22Rv1 (cell line): ENCODE measurements around the gene ADGRF1.

ENCODE experiments used
- ZFX ChIP-seq: fragments of 450-650 bp; IDR thresholded peaks from 2 replicates; pipeline ENCODE4 v1.6.1; 2017; ENCODE audit warnings: antibody characterized with exemption, borderline replicate concordance
- TF ChIP-seq, protein P1 (sequence below): fragments of 450-650 bp; IDR thresholded peaks from 2 replicates; pipeline ENCODE4 v1.5.1; 2017; ENCODE audit warnings: mild to moderate bottlenecking

DNA sequence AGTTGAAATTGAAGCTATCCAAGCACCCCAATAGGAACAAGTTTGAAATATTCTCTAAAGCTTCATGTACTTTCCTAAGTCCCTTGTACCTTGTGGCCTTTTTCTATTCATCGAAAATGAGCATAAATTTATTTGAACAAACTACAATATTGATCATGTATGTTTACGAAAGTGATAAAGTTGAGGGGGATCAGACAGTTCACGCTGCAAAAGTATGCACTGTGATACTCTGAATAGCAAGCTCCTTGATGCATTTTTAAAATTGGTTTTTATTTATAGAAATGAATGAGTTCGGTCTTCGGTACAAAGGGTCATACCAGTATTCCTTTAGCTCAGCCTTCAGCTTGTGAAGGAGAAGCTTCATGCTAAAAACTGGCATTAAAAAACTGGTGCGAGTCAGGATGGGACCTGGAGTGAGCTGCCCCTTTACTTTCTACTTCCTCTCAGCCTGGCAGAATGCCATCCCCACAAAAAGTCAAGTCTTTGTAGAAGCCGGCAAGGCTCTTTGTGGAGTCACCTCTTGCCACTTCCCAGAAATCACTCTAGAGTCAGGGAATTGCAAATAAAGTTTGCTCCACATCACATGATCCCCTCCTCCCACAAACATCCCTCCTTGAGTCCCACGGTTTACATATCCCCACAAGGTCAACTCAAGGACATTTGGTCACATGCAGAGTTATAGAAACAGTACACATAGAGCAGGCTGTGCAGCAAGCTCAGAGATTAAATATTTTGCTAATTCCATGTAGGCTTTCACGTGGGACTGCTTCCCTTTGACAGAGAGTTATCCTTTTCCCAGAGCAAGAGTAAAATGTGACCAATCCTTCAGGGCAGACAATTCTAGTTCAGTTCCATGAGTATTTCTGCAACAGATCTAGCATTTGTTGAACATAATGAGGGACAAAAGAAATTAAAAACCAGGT lies 34.6 kb upstream of the ADGRF1 start:
- TF ChIP-seq, protein P1, sequence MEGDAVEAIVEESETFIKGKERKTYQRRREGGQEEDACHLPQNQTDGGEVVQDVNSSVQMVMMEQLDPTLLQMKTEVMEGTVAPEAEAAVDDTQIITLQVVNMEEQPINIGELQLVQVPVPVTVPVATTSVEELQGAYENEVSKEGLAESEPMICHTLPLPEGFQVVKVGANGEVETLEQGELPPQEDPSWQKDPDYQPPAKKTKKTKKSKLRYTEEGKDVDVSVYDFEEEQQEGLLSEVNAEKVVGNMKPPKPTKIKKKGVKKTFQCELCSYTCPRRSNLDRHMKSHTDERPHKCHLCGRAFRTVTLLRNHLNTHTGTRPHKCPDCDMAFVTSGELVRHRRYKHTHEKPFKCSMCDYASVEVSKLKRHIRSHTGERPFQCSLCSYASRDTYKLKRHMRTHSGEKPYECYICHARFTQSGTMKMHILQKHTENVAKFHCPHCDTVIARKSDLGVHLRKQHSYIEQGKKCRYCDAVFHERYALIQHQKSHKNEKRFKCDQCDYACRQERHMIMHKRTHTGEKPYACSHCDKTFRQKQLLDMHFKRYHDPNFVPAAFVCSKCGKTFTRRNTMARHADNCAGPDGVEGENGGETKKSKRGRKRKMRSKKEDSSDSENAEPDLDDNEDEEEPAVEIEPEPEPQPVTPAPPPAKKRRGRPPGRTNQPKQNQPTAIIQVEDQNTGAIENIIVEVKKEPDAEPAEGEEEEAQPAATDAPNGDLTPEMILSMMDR = no peak
- TF ChIP-seq ZFX = no peak
